Measurements from ENCODE around the gene RAB22A. TPM values are rescaled to one million over a fixed set of nuclear protein-coding genes. Genes with fewer than 3 reads are reported as not detected.

The RAB22A gene
- total RNA-seq, 2 donors from 2014 or later: 18.7 to 26.5 TPM

GRCh38 chr20:58384821-58385220 is 75.3 kb downstream of the RAB22A start:
- H3K9me3 ChIP-seq: no peaks in the 10 kb centered on the region
- peaks cover 0 to 2% of the 10 kb centered on the region in 2 donors for H3K4me1 ChIP-seq (ENCODE audit: control insufficient read depth in 1 of 2, low read depth in 2 of 2)
- no peak for ATAC-seq (ENCODE audit: insufficient number of reproducible peaks, low FRiP score, low read depth)
- no peaks in the 10 kb centered on the region for H3K27me3 ChIP-seq (replicated peaks; ENCODE audit: insufficient read depth)
- TF ChIP-seq, protein P1, sequence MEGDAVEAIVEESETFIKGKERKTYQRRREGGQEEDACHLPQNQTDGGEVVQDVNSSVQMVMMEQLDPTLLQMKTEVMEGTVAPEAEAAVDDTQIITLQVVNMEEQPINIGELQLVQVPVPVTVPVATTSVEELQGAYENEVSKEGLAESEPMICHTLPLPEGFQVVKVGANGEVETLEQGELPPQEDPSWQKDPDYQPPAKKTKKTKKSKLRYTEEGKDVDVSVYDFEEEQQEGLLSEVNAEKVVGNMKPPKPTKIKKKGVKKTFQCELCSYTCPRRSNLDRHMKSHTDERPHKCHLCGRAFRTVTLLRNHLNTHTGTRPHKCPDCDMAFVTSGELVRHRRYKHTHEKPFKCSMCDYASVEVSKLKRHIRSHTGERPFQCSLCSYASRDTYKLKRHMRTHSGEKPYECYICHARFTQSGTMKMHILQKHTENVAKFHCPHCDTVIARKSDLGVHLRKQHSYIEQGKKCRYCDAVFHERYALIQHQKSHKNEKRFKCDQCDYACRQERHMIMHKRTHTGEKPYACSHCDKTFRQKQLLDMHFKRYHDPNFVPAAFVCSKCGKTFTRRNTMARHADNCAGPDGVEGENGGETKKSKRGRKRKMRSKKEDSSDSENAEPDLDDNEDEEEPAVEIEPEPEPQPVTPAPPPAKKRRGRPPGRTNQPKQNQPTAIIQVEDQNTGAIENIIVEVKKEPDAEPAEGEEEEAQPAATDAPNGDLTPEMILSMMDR (IDR thresholded peaks at IDR 0.05): no peak
- DNase-seq (ENCODE audit: low spot score): no peak
- H3K27ac ChIP-seq: no peak overlapping the region
- H3K36me3 ChIP-seq: no peaks in the 10 kb centered on the region
- H3K4me3 ChIP-seq: no peak overlapping the region

GRCh38 chr20:58388028-58388601 is 78.6 kb downstream of the RAB22A start:
- TF ChIP-seq, protein P1 (IDR thresholded peaks at IDR 0.05): no peak
- Histone ChIP-seq H3K36me3 (no peaks in the 10 kb centered on the region), H3K4me1 (ENCODE audit: control insufficient read depth in 1 of 2, low read depth in 2 of 2) (peaks cover 8 to 29% of the 10 kb centered on the region in 2 donors), H3K27me3 (replicated peaks; ENCODE audit: insufficient read depth) (no peaks in the 10 kb centered on the region), H3K4me3 (peak overlapping the region; percentile 87), H3K27ac (no peak overlapping the region), H3K9me3 (no peaks in the 10 kb centered on the region)
- no peak for ATAC-seq (ENCODE audit: insufficient number of reproducible peaks, low FRiP score, low read depth)
- no peak for DNase-seq (ENCODE audit: low spot score)

- peak; percentile 63 for DNase-seq (ENCODE audit: low spot score)
- Histone ChIP-seq H3K9me3 (no peaks in the 10 kb centered on the region), H3K4me3 (peak within 1 kb of the TSS; percentile 87), H3K36me3 (no peaks in the 10 kb centered on the region), H3K27me3 (replicated peaks; ENCODE audit: insufficient read depth) (no peaks in the 10 kb centered on the region), H3K27ac (peak within 1 kb of the TSS; percentile 77 to 89), H3K4me1 (ENCODE audit: control insufficient read depth in 1 of 2, low read depth in 2 of 2) (peaks cover 15 to 37% of the 10 kb centered on the region in 2 donors)
- ATAC-seq (ENCODE audit: insufficient number of reproducible peaks, low FRiP score, low read depth): peak; percentile 96
- TF ChIP-seq, protein P1 (IDR thresholded peaks at IDR 0.05): no peak
Measured at GRCh38 chr20:58388882-58389323, 79.4 kb downstream of the RAB22A start, which contains the start of gene VAPB. TSS of gene VAPB (plus strand) at chr20:58389229. CDS start at chr20:58389460, 231 bp downstream.

DNA sequence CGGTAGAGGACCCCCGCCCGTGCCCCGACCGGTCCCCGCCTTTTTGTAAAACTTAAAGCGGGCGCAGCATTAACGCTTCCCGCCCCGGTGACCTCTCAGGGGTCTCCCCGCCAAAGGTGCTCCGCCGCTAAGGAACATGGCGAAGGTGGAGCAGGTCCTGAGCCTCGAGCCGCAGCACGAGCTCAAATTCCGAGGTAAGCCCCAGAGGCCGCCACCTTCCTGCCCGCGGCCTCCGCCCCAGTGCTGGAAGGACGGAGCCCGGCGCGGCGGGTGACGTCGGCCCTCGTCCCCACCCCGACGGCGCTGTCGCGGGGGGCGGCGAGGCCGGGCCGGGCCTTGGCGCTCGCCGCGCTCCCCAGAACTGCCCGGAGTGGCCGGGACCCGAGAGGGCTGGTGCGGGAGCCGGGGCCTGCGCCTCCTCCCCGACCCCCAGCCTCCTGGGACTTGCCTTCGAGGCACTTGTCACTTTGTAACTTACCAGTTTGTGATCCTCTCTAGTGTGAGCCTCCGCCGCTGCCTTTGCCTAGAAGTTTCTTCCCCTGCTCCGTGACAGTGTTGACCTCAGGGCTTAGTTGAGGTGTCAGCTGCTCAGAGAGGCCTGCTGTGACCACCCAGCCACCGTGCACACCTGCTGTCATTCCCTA is 79.9 kb downstream of the RAB22A start:
- DNase-seq (ENCODE audit: low spot score) (no peak), ATAC-seq (ENCODE audit: insufficient number of reproducible peaks, low FRiP score, low read depth) (peak; percentile 84)
- peak overlapping the region; percentile 77 to 89 for H3K27ac ChIP-seq
- no peaks in the 10 kb centered on the region for H3K36me3 ChIP-seq
- TF ChIP-seq, protein P1 (IDR thresholded peaks at IDR 0.05): no peak
- peak overlapping the region; percentile 87 for H3K4me3 ChIP-seq
- H3K27me3 ChIP-seq (replicated peaks; ENCODE audit: insufficient read depth): no peaks in the 10 kb centered on the region
- no peaks in the 10 kb centered on the region for H3K9me3 ChIP-seq
- peaks cover 15 to 37% of the 10 kb centered on the region in 2 donors for H3K4me1 ChIP-seq (ENCODE audit: control insufficient read depth in 1 of 2, low read depth in 2 of 2)

DNA sequence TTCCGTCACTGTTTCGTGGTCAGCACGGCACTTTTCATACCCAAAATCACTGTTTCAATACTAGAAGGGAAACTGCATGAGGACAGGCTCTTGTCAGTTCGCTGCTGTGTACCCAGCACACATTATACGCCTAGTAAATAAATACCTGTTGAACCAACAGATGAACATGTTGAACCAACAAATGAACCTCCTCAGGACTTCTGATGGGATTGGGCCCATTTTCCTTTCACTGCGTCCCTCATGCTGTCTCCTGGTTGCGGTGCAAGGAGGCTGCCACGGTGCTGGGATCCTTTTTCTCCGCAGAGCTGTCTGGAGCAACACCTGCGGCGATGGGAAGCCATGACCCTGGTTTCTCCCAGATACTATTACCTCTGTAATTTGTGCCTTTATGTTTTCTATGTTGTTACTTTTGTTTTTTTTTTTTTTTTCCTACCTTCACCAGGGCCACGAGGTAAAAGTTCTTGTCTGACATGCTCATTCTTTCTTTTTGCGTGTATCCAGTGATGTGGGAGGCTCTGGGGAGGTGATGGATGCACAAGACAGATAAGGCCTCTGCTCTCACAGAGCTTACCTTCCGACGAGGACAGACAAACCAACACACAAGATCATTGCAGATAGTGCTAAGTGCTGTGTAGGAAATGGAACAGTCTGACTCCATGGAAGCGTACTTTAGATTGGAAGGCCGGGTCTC is 80.6 kb downstream of the RAB22A start:
- peak overlapping the region; percentile 87 for H3K4me3 ChIP-seq
- DNase-seq (ENCODE audit: low spot score) (no peak), ATAC-seq (ENCODE audit: insufficient number of reproducible peaks, low FRiP score, low read depth) (no peak)
- H3K27ac ChIP-seq: peak overlapping the region; percentile 77 to 89
- TF ChIP-seq, protein P1 (IDR thresholded peaks at IDR 0.05): no peak
- no peaks in the 10 kb centered on the region for H3K9me3 ChIP-seq
- no peaks in the 10 kb centered on the region for H3K27me3 ChIP-seq (replicated peaks; ENCODE audit: insufficient read depth)
- no peaks in the 10 kb centered on the region for H3K36me3 ChIP-seq
- peaks cover 15 to 42% of the 10 kb centered on the region in 2 donors for H3K4me1 ChIP-seq (ENCODE audit: control insufficient read depth in 1 of 2, low read depth in 2 of 2)

All from thoracic aorta (tissue), 2 donors.